Embryonic facial prominence (tissue), 1 donor: ENCODE results near the gene SNRPA1.
A peak's percentile ranks its signal among the peaks of the same experiment; 100 is the strongest.

ENCODE experiments used
- DNase-seq: peaks from one replicate; pipeline ENCODE4 v3.0.0-alpha.2; 2016; ENCODE audit errors: extremely low spot score

SNRPA1 gene

GRCh38 chr15:101262551-101262950 lies 32.5 kb downstream of the SNRPA1 start:
- DNase-seq: no peak

GRCh38 chr15:101258238-101259144 lies 36.6 kb downstream of the SNRPA1 start:
- peak; percentile 59 for DNase-seq

DNA sequence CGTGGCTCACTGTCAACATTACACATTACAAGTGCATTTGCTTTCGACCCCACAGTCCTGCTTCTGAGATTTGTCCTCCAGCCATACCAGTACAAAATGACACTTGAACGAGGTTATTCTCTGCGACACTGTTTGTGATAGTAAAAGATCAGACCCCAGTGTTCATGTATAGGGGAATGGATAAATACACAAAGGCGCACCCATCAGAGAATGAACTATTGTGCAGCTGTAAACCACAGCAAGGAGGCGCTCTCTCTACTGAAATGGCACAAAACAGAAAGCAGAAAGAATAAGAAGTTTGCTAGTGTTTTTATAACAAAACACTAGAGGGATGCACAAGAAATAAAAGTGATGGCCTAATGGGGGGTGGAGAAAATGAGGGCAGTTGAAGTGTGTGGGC lies 38.3 kb downstream of the SNRPA1 start:
- DNase-seq: no peak

DNA sequence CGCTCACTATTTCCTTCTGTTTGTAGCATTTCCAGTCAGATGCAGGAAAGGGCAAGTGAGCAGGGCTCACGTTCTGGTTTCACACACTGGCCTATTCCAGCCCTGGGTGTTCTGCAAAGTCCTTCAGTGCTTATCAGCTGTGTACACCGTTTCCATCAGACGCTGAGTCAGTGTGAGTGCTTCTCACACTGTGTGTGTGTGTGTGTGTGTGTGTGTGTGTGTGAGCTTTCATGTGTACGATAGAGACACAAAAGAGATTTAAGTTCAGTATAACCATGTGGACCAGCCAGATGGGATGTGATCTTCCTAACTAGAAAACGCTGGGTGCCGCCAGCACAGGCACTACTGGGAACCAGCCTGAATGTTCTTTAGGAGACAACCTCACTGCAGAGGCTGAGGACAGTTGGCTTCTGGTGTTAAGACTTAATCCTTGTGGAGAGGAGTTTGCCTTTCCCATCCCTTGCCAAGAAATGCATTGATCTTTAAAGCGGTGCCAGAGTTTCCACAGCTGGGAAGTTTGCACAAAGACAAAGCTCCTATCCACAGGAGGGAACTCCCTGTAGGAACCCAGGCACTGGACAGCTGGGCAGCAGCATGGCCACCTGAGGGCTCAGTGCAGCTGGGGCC lies 39.3 kb downstream of the SNRPA1 start:
- no peak for DNase-seq

GRCh38 chr15:101255051-101255395 lies 40.0 kb downstream of the SNRPA1 start:
- no peak for DNase-seq

- no peak for DNase-seq
Observed at GRCh38 chr15:101254157-101255050, 40.6 kb downstream of the SNRPA1 start.

- no peak for DNase-seq
Observed at GRCh38 chr15:101252836-101253235, 42.2 kb downstream of the SNRPA1 start.

DNA sequence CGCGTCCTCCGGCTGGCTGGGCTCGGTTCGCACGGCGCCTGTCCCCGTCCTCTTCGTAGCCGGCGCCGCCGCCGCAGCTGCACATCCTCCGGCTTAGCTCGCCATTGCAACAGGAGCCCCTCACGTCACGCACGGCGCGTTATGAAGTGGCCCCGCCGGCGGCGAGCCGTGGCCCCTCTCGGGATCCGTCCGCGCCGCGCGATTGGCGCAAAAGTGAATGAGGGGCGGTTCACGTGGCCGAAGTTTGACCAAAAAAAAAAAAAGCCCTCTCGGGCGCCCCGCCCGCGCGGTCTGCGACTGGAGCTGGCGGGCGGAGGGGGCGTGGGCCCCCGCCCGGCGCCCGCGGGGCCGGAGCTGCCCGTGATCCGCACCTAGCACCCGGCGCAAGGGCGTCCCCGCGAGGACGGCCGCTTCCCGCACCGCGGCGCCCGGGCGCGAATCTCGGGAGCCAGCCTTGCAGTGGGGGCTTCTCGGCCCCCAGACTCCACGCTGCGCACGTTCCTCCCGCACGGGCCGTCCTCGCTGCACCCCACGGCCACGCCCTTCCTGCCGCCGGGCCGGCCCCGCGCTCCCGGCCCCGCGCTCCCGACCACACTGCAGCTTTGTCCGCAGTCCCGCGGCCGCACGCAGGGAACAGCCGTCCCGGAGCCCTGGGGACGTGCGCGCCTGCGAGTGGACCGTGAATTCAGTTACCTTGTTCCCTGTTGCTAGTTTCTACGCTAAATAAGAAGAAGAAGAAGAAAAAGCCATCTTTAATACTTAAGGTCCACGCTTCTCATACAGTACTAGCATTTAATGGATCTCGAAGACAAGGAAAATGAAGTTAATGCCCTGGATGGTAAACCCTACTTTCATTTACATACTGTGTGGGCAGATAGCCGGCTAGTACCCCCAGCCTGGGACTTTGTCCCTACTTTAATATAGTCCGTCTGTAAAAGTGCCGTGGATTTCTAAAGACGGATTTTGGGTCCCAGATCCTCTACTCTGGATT lies 42.9 kb downstream of the SNRPA1 start, which contains the start of gene CHSY1:
CHSY1 (minus strand) TSS at position 219 of the 991 bp plus-strand sequence. CDS start 592 bp downstream, outside the sequence.
- peak; percentile 66 for DNase-seq

DNA sequence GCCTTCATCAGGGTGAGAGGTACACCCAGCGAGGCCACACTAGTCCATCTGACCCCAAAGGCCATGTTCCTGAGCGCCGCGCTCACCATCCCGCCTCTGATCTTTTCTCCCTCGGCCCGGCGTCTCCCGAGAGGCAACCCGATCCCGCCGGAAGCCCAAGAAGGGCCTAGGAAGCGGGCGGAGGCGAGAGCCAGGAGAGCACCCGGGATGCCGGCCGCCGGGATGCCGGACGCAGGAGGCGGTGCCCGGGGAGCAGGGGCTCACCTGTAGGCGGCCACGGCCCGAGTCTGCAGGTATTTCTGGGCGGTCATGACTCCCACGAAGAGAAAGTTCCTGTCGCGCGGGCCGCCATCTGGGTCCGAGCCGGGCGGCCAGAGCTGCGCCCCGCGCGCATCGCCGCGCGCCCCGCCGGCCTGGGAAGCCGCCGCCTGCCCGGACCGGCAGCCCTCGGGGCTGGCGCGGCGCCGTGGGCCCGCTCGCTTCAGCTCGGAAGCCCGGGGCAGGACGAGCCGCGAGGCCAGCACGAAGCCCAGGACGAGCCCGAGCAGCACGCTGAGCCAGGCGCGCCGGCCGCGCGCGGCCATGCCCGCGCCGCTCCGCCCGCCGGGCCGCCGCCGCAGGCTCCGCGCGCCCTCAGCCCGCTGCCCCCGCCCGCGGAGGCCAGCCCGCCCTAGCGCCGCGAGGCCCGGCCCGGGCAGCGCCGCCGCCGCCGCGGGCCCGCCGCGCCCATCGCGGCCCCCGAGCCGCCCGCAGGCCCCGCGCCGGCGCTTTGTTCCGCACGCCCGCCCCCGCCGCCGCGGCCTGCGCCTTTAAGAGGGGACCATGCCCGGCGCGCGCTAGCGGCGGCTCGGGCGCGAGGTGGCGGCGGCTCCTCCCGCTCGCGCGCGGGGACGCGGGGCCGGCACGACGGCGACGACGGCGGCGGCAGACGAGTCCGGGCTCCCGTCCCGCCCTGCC lies 43.9 kb downstream of the SNRPA1 start:
- DNase-seq: no peak

- peak; percentile 55 for DNase-seq
Observed at GRCh38 chr15:101250341-101250831, 44.7 kb downstream of the SNRPA1 start.

- no peak for DNase-seq
Observed at GRCh38 chr15:101248274-101248673, 46.8 kb downstream of the SNRPA1 start.

GRCh38 chr15:101246824-101247745 lies 48.0 kb downstream of the SNRPA1 start:
- no peak for DNase-seq

GRCh38 chr15:101246391-101246790 lies 48.7 kb downstream of the SNRPA1 start:
- no peak for DNase-seq

- no peak for DNase-seq
Observed at GRCh38 chr15:101244889-101245668, 50.0 kb downstream of the SNRPA1 start.

DNA sequence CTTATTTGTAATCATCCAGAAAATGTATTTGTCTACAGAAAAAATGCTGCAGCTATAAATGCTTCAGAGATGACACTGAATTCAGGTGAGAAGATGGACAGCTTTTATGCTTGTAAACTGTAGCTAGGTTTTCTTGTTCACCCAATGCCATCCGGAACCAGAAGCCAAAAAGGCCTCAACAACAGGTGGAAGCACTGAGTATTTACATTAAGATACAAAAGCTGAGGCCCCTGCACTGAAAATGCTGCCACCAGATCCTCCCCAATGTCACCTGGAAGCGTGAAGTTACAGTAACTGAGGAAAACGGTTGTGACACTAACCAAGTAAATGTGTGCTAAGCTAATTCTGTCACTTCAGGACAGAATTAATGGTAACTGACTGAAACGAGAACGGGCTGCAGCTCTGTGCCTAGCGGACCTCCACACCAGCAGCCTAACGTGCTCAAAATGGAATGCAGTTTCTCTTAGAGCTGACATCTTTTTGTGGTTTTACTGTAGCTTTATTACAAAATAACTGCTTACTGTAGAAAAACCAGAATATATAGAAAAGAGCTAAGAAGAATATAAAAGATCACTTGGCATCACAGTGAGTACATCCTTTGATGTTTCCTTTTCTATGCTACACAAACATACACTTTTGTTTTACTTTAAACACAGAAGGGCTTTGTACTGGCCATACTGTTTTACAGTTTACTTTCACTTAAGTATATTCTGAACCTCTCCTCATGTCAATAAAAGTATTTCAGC lies 50.8 kb downstream of the SNRPA1 start:
- no peak for DNase-seq

- DNase-seq: no peak
Observed at GRCh38 chr15:101243420-101243819, 51.6 kb downstream of the SNRPA1 start.

- no peak for DNase-seq
Observed at GRCh38 chr15:101242999-101243336, 52.1 kb downstream of the SNRPA1 start.
